SJCRH30 (cell line): ENCODE results near the gene CPPED1. TPM values are rescaled to one million over a fixed set of nuclear protein-coding genes. Genes with fewer than 3 reads are reported as not detected.

Experiments
- DNase-seq, 2 experiments: peaks; one replicate each; pipeline ENCODE4 v3.0.0-alpha.2; 2015 to 2020
- H3K27ac ChIP-seq: fragments of 250-450 bp; sonication (Bioruptor Pico); 2 replicates; pipeline ENCODE4 v1.5.1; 2020; ENCODE audit warnings: mild to moderate bottlenecking, moderate library complexity
- H3K27me3 ChIP-seq: fragments of 250-450 bp; sonication (Bioruptor Pico); 2 replicates; pipeline ENCODE4 v1.5.1; 2020; ENCODE audit warnings: mild to moderate bottlenecking, moderate library complexity
- H3K36me3 ChIP-seq: fragments of 250-450 bp; sonication (Bioruptor Pico); 2 replicates; pipeline ENCODE4 v1.5.1; 2020; ENCODE audit warnings: mild to moderate bottlenecking, moderate library complexity
- H3K4me1 ChIP-seq: fragments of 250-450 bp; sonication (Bioruptor Pico); 2 replicates; pipeline ENCODE4 v1.5.1; 2020; ENCODE audit warnings: mild to moderate bottlenecking, moderate library complexity
- H3K4me3 ChIP-seq: fragments of 250-450 bp; sonication (Bioruptor Pico); 2 replicates; pipeline ENCODE4 v1.5.1; 2020; ENCODE audit warnings: mild to moderate bottlenecking, moderate library complexity
- H3K9me3 ChIP-seq: fragments of 250-450 bp; sonication (Bioruptor Pico); replicated peaks from 2 replicates; pipeline ENCODE4 v1.5.1; 2020; ENCODE audit warnings: mild to moderate bottlenecking, moderate library complexity
- total RNA-seq: library from RNA; depleted of rRNA; stranded (reverse); fragments of >200 nt; shearing (Covaris generic); gene quantifications from 2 replicates; pipeline ENCODE4 v1.2.3, GENCODE V29; 2014

Gene CPPED1
- total RNA-seq, 1 experiment from 2014 or later: 5.2 TPM

GRCh38 chr16:12706628-12707027 is 97.1 kb downstream of the CPPED1 start:
- Histone ChIP-seq H3K4me3 (no peak overlapping the region), H3K27me3 (no peaks in the 10 kb centered on the region), H3K27ac (no peak overlapping the region), H3K4me1 (no peaks in the 10 kb centered on the region), H3K9me3 (no peaks in the 10 kb centered on the region), H3K36me3 (no peaks in the 10 kb centered on the region)
- DNase-seq: no peak

GRCh38 chr16:12704492-12705111 is 99.1 kb downstream of the CPPED1 start:
- DNase-seq: no peak
- Histone ChIP-seq H3K4me3 (no peak overlapping the region), H3K27ac (no peak overlapping the region), H3K27me3 (no peaks in the 10 kb centered on the region), H3K9me3 (no peaks in the 10 kb centered on the region), H3K4me1 (no peaks in the 10 kb centered on the region), H3K36me3 (no peaks in the 10 kb centered on the region)

- Histone ChIP-seq H3K36me3 (no peaks in the 10 kb centered on the region), H3K4me3 (no peak overlapping the region), H3K4me1 (no peaks in the 10 kb centered on the region), H3K27me3 (no peaks in the 10 kb centered on the region), H3K9me3 (no peaks in the 10 kb centered on the region), H3K27ac (no peak overlapping the region)
- no peak for DNase-seq
Measured at GRCh38 chr16:12703935-12704334, 99.8 kb downstream of the CPPED1 start.

- Histone ChIP-seq H3K36me3 (no peaks in the 10 kb centered on the region), H3K27ac (no peak overlapping the region), H3K27me3 (no peaks in the 10 kb centered on the region), H3K9me3 (no peaks in the 10 kb centered on the region), H3K4me1 (no peaks in the 10 kb centered on the region), H3K4me3 (no peak overlapping the region)
- DNase-seq: no peak
Measured at GRCh38 chr16:12700161-12700560, 103.5 kb downstream of the CPPED1 start.

GRCh38 chr16:12699161-12699560 is 104.5 kb downstream of the CPPED1 start:
- Histone ChIP-seq H3K27ac (no peak overlapping the region), H3K4me1 (no peaks in the 10 kb centered on the region)
- DNase-seq: no peak

GRCh38 chr16:12697437-12697836 is 106.2 kb downstream of the CPPED1 start:
- Histone ChIP-seq H3K36me3 (no peaks in the 10 kb centered on the region), H3K27ac (no peak overlapping the region), H3K4me3 (no peak overlapping the region), H3K27me3 (no peaks in the 10 kb centered on the region), H3K9me3 (no peaks in the 10 kb centered on the region), H3K4me1 (no peaks in the 10 kb centered on the region)
- DNase-seq: no peak

More at GRCh38 chr16:12699161-12699560, 104.5 kb downstream of the CPPED1 start:
- H3K9me3 ChIP-seq: no peaks in the 10 kb centered on the region
- H3K36me3 ChIP-seq: no peaks in the 10 kb centered on the region
- H3K4me3 ChIP-seq: no peak overlapping the region
- H3K27me3 ChIP-seq: no peaks in the 10 kb centered on the region

GRCh38 chr16:12695454-12695853 is 108.2 kb downstream of the CPPED1 start:
- Histone ChIP-seq H3K27me3 (no peaks in the 10 kb centered on the region), H3K36me3 (no peaks in the 10 kb centered on the region), H3K4me3 (no peak overlapping the region), H3K4me1 (no peaks in the 10 kb centered on the region), H3K27ac (no peak overlapping the region), H3K9me3 (no peaks in the 10 kb centered on the region)
- DNase-seq: no peak

GRCh38 chr16:12690024-12690423 is 113.7 kb downstream of the CPPED1 start:
- no peak for DNase-seq
- Histone ChIP-seq H3K36me3 (no peaks in the 10 kb centered on the region), H3K27me3 (no peaks in the 10 kb centered on the region), H3K4me3 (no peak overlapping the region), H3K27ac (no peak overlapping the region), H3K9me3 (no peaks in the 10 kb centered on the region), H3K4me1 (no peaks in the 10 kb centered on the region)

GRCh38 chr16:12688951-12689850 is 114.5 kb downstream of the CPPED1 start:
- Histone ChIP-seq H3K9me3 (no peaks in the 10 kb centered on the region), H3K4me3 (no peak overlapping the region), H3K27ac (no peak overlapping the region), H3K4me1 (no peaks in the 10 kb centered on the region), H3K36me3 (no peaks in the 10 kb centered on the region), H3K27me3 (no peaks in the 10 kb centered on the region)
- DNase-seq: no peak

GRCh38 chr16:12685806-12686205 is 117.9 kb downstream of the CPPED1 start:
- Histone ChIP-seq H3K36me3 (no peaks in the 10 kb centered on the region), H3K9me3 (no peaks in the 10 kb centered on the region), H3K4me3 (no peak overlapping the region), H3K27ac (no peak overlapping the region), H3K4me1 (no peaks in the 10 kb centered on the region), H3K27me3 (no peaks in the 10 kb centered on the region)
- DNase-seq: no peak

- Histone ChIP-seq H3K27ac (no peak overlapping the region), H3K36me3 (no peaks in the 10 kb centered on the region), H3K4me3 (no peak overlapping the region), H3K27me3 (no peaks in the 10 kb centered on the region), H3K9me3 (no peaks in the 10 kb centered on the region), H3K4me1 (no peaks in the 10 kb centered on the region)
- no peak for DNase-seq
Measured at GRCh38 chr16:12682432-12683165, 121.1 kb downstream of the CPPED1 start.

- Histone ChIP-seq H3K9me3 (no peaks in the 10 kb centered on the region), H3K4me1 (no peaks in the 10 kb centered on the region), H3K4me3 (no peak overlapping the region), H3K27ac (no peak overlapping the region), H3K27me3 (no peaks in the 10 kb centered on the region), H3K36me3 (no peaks in the 10 kb centered on the region)
- no peak for DNase-seq
Measured at GRCh38 chr16:12681653-12682052, 122.0 kb downstream of the CPPED1 start.

GRCh38 chr16:12680531-12680930 is 123.2 kb downstream of the CPPED1 start:
- peaks cover 9% of the 10 kb centered on the region for H3K4me1 ChIP-seq
- no peaks in the 10 kb centered on the region for H3K9me3 ChIP-seq
- no peak overlapping the region for H3K4me3 ChIP-seq
- H3K27me3 ChIP-seq: no peaks in the 10 kb centered on the region
- no peaks in the 10 kb centered on the region for H3K36me3 ChIP-seq
- H3K27ac ChIP-seq: no peak overlapping the region
- DNase-seq: no peak

- Histone ChIP-seq H3K27me3 (no peaks in the 10 kb centered on the region), H3K36me3 (no peaks in the 10 kb centered on the region), H3K9me3 (no peaks in the 10 kb centered on the region), H3K4me3 (no peak overlapping the region), H3K27ac (no peak overlapping the region), H3K4me1 (peaks cover 17% of the 10 kb centered on the region)
- no peak for DNase-seq
Measured at GRCh38 chr16:12679660-12680272, 123.9 kb downstream of the CPPED1 start.

GRCh38 chr16:12678983-12679382 is 124.7 kb downstream of the CPPED1 start:
- H3K36me3 ChIP-seq: no peaks in the 10 kb centered on the region
- DNase-seq: no peak
- H3K27me3 ChIP-seq: no peaks in the 10 kb centered on the region
- H3K4me3 ChIP-seq: no peak overlapping the region
- peaks cover 20% of the 10 kb centered on the region for H3K4me1 ChIP-seq
- no peaks in the 10 kb centered on the region for H3K9me3 ChIP-seq
- no peak overlapping the region for H3K27ac ChIP-seq
